ENCODE measurements around the gene STIP1.

STIP1 gene

GRCh38 chr11:64150481-64151239, 35.3 kb upstream of the STIP1 start:
- TF ChIP-seq, protein P1, sequence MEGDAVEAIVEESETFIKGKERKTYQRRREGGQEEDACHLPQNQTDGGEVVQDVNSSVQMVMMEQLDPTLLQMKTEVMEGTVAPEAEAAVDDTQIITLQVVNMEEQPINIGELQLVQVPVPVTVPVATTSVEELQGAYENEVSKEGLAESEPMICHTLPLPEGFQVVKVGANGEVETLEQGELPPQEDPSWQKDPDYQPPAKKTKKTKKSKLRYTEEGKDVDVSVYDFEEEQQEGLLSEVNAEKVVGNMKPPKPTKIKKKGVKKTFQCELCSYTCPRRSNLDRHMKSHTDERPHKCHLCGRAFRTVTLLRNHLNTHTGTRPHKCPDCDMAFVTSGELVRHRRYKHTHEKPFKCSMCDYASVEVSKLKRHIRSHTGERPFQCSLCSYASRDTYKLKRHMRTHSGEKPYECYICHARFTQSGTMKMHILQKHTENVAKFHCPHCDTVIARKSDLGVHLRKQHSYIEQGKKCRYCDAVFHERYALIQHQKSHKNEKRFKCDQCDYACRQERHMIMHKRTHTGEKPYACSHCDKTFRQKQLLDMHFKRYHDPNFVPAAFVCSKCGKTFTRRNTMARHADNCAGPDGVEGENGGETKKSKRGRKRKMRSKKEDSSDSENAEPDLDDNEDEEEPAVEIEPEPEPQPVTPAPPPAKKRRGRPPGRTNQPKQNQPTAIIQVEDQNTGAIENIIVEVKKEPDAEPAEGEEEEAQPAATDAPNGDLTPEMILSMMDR (IDR thresholded peaks at IDR 0.05; ENCODE audit: low read depth, low read length), result no peak
- DNase-seq (ENCODE audit: low read depth, low spot score), result no peak
- H3K4me3 ChIP-seq (ENCODE audit: low read depth, low read length), result no peak overlapping the region
- in situ Hi-C loops (cut with HindIII; ENCODE audit: low sequenced_read_pairs), result no loop called here

- TF ChIP-seq, protein P1 (IDR thresholded peaks at IDR 0.05; ENCODE audit: low read depth, low read length), result no peak
- H3K4me3 ChIP-seq (ENCODE audit: low read depth, low read length), result no peak overlapping the region
- DNase-seq (ENCODE audit: low read depth, low spot score), result no peak
- in situ Hi-C loops (cut with HindIII; ENCODE audit: low sequenced_read_pairs), result no loop called here
Observed at GRCh38 chr11:64151337-64151736, 34.6 kb upstream of the STIP1 start.

- in situ Hi-C loops (cut with HindIII; ENCODE audit: low sequenced_read_pairs), result no loop called here
- H3K4me3 ChIP-seq (ENCODE audit: low read depth, low read length), result no peak overlapping the region
- peak; percentile 29 for DNase-seq (ENCODE audit: low read depth, low spot score)
- TF ChIP-seq, protein P1 (IDR thresholded peaks at IDR 0.05; ENCODE audit: low read depth, low read length), result peak; percentile 97
Observed at GRCh38 chr11:64152841-64153691, 32.9 kb upstream of the STIP1 start.

- in situ Hi-C loops (cut with HindIII; ENCODE audit: low sequenced_read_pairs), result no loop called here
- no peak overlapping the region for H3K4me3 ChIP-seq (ENCODE audit: low read depth, low read length)
- TF ChIP-seq, protein P1 (IDR thresholded peaks at IDR 0.05; ENCODE audit: low read depth, low read length), result no peak
- DNase-seq (ENCODE audit: low read depth, low spot score), result no peak
Observed at GRCh38 chr11:64153812-64154211, 32.2 kb upstream of the STIP1 start.

- TF ChIP-seq, protein P1 (IDR thresholded peaks at IDR 0.05; ENCODE audit: low read depth, low read length), result no peak
- in situ Hi-C loops (cut with HindIII; ENCODE audit: low sequenced_read_pairs), result no loop called here
- H3K4me3 ChIP-seq (ENCODE audit: low read depth, low read length), result no peak overlapping the region
- no peak for DNase-seq (ENCODE audit: low read depth, low spot score)
Observed at GRCh38 chr11:64156235-64157011, 29.5 kb upstream of the STIP1 start.

Measured in astrocyte of the spinal cord (primary cell).